Activated gamma-delta T cell (primary cell): Measurements from ENCODE around the gene LDB2.
"Not testable (repeated sequence)": the region's sequence is repeated elsewhere in the genome, so short reads cannot be mapped to it uniquely, and the experiment has no call there.

Experiments
- DNase-seq: peaks from one replicate; lab custom pipeline; 2025; lab: John Stamatoyannopoulos, UW

The LDB2 gene

GRCh38 chr4:16646459-16646858, 252.0 kb downstream of the LDB2 start:
- DNase-seq: no peak

DNA sequence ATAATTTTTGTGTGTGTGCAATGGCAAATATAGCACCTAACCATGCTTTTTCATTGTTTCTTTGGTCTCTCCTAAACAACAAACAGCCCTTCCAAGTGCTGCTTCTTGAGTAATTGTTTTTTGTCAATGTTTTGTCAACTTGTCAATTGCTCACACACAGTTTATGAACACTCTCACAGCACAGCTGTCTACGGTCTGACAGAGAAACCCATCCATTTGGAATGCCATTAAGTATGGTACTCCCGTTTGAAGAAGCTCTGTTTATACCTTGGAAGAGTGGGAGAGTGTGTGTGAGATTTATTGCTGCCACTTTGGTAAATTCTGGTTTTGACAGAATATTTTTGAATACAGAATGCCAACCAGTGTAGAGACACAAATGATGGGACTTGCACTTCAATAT, 254.6 kb downstream of the LDB2 start:
- DNase-seq: no peak

GRCh38 chr4:16642897-16643296, 255.5 kb downstream of the LDB2 start:
- DNase-seq: no peak

DNA sequence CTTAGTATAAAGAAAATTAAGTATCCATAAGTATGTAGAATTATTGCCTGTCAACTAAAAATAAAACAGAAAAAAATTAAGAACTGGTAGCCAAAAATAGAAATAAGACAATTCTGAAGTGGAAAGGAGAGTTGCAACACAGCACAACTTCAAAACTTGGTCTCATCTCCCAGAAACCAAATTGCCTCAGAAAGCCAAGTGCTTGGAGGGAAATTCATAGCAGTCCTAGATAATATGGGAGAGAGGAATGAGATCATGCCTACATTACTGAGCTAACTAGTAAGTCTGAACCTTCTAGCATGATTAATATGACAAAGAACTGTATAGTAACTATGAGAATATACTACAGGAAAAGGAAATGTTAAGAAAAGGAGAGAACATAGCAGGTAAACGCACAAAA, 256.5 kb downstream of the LDB2 start:
- no peak for DNase-seq

- DNase-seq: no peak
Observed at GRCh38 chr4:16636912-16637630, 261.4 kb downstream of the LDB2 start.

DNA sequence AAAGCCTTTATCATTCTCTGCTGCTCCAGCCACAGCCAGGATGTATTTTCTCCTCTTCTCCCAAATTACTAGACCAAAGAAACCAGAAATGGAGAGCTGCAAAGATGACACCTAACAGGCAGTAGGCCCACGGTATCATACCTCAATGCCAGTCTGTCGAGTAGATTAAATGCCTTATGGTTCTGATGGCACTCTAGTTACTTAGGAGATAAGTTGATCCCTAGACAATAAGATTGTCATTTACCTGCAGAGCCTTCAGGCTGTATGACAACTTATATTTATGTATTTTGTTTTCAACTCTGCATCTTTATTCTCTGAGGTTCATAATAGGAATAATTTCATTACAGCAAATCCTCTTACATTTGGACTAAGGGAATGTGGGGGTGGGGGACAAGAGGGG, 262.1 kb downstream of the LDB2 start:
- DNase-seq: no peak

GRCh38 chr4:16629274-16629673, 269.2 kb downstream of the LDB2 start:
- DNase-seq: not testable (repeated sequence)

- not testable (repeated sequence) for DNase-seq
Observed at GRCh38 chr4:16628835-16629234, 269.6 kb downstream of the LDB2 start.

GRCh38 chr4:16627999-16628398, 270.4 kb downstream of the LDB2 start:
- no peak for DNase-seq

GRCh38 chr4:16626945-16627344, 271.5 kb downstream of the LDB2 start:
- DNase-seq: no peak

- DNase-seq: no peak
Observed at GRCh38 chr4:16622826-16623225, 275.6 kb downstream of the LDB2 start.

GRCh38 chr4:16617435-16617834, 281.0 kb downstream of the LDB2 start:
- DNase-seq: no peak

DNA sequence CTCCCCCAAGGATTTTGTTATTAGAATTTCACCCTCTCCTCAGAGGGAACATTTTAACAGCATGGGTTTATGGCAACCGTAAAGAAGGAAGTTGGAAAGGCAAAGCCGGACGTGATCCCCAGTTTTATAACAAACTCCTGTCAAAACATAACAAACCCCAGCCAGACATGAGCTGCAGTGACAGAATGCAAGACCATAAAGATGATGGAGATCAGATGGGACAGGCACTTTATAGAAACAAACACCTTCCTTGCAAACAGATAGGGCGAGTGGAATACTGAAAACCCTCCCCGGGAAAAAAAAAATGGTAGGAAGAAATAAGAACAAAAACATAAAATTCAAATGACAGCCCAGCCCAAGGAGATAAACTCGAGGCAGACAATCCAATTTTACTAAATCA, 281.4 kb downstream of the LDB2 start:
- DNase-seq: no peak

DNA sequence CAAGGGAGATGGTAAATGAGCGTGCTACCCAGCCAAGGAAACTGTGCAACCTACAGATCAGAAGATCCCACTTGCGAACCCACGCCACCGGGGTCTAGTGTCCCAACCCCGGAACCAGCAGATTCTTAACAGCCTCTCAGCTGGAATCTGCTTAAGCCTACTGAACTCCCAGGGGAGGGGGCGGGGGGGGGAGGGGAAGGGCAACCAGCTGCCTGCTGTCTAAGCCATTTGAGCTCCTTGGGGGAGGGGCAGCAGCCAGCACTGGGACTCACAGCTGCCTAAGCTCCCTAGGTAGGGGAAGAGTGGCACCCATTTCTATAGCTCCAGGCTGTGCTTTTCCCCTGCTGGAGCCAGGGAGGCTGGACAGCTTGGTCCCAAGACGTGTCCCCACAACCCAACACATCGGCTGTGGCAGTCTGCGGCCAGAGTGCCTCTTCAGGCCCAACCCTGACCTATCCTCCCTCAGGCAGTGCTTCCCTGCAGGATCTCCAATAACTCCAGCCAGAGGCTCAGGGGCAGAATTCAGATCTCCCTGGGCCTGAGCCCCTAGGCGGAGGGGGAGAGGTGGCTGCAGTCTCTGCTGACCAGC, 289.2 kb downstream of the LDB2 start:
- DNase-seq: no peak

DNA sequence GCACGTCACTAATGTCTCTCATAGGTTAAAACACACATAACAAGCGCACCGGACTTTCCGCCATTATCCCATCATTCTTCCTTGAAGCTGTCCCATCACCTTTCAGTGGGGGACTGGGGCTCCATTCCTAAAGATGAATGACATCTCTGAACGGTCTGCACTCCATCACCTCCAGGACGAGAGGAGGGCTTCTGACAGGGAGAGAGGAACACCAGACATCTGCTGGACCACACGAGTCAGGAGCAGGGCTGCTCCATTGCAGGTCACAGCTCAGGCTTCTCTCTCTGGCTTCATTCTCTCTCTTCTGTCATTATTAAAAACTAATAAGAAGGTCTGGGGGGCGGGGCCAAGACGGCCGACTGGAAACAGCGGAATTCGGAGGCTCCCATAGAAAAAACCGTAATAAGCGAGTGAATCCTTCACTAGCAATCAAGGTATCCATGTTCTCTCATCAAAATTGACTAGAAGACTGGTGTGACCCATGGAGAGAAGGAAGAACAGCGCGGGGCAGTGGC, 289.8 kb downstream of the LDB2 start:
- DNase-seq: no peak

DNA sequence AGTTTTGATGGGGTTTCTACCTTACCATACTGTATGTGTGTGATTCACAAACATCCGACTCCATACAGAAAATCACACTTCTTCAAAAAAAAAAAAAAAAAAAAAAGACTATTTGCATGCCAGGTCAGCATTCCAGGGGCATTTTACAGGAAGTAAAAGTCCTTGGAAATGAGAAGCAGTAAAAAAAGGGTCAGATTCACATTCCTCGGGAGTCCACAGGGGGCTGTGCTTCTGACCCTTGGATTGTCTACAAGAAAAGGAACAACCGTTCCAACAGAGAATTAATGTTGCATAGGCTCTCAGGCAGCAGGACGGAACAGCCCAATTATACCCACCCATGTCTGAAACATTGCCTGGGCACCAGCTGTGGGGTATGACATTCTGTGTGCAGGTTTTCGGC, 290.3 kb downstream of the LDB2 start:
- no peak for DNase-seq

DNA sequence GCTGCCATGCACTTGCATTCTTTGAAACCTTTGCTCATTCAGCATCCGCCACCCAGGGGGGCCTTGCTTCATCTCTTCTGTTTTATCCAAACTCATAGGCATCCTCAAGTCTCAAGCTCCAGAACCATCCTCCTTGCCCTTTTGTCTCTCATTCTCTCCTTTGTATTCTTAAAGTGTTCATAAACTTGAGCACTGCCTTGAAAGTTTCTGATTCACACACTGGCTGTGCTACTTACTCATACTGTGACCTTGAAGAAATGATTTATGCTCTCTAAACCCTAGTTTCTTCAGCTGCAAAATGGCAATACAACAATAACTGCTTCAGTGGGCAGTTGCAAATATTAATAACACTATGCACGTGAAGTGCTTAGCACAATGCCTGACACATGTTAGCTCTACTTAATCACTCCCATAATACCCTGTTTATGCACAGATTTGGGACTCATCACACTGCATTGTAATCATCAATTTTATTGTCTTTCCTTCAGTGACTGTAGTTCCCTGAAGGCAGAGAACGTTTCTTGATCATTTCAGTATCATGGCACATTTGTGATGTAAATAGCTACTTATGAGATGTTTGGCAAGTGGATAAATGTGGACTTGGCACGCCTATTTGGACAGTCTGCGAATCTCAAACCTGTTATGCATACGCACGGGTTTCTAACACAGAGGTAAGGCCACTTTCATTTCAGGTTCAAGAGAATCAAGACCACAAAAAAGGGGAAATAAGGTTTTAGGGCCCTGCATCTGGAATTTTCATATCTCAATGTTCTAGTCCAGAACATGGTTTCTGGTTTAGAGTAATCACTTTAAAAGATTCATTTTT, 291.0 kb downstream of the LDB2 start:
- no peak for DNase-seq

DNA sequence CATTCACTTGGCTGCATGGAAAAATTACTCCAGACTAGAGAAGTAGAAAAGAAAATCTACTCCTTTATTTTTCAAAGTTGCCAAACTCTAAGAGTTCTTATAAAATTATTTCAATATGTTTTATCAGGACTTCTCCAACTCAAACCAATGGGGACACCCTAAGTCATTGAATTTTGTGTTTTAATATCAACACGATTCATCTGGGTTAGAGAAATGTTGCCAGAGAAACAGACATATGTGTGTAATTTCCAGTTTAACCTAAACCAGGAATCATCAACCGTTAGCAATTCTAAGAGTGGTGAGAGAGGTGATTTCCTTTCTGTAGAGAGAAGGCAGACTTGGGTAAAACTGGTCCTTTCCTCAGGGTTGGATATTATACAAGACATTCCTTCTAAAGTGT, 291.8 kb downstream of the LDB2 start:
- no peak for DNase-seq

DNA sequence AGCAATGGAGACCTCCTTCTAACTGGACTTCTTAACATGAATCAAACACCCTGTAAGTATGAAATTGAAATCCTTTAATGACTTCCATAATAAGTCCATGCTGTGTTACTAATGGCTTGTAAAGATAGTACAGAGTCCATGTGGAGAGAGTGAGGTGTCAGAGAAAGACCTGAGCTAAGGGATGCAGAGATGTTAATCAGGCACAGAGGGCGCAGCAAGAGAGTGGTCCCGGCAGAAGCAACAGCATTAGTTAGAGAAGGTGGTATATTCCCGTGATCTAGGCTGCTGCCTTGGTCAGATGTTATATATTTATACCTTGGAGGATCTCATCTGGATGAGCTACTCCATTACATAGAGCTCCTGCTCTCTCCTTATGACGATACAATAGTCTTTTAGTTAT, 295.3 kb downstream of the LDB2 start:
- no peak for DNase-seq

DNA sequence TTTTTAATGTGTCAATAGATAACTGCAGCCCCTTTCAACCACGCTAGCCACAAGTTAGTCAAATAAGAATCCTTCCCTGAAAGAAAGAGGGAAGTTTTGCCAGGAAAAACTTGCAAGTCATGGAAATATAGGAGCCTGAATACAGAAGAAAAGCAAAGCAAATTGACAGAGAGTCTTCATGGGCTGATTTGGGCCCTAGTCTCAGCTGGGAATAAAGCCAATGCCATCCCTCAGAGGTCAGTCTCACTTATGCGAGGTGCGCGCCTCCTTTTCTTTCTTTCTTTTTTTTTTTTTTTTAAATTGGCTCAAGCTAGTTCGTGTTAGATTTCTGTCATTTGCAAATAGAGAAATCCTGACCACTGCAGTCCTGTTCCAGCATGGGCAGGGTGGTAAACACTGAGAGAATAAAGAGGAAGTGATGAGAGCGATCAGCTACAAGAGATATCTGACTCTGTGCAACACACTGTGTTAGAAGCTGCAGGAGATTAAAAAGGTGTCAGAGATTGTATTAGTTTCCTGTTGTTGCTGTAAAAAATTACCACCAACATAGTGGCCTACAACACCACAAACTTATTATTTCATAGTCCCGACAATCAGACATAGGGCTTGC, 299.7 kb downstream of the LDB2 start:
- no peak for DNase-seq

GRCh38 chr4:16597845-16598596, 300.4 kb downstream of the LDB2 start:
- DNase-seq: no peak

DNA sequence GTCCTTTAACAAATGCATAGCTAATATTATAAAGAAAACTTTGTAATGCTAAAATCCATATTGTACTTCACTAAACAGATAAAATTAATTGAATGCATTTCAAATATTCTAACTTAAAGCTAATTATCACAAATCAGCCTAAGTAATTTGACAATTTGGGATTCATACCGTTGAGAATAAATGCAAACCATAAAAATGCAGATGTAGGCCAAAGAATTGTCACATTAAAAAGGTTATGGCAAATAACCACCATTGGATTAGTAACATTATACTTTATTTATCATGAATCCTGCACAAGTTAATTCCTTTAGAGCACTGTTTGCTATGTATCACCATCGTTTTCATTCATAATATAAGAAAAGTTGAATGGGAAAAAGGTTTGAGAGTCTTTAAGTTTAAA, 301.0 kb downstream of the LDB2 start:
- DNase-seq: no peak
